Measurements from ENCODE around the gene PEX5L.

DNA sequence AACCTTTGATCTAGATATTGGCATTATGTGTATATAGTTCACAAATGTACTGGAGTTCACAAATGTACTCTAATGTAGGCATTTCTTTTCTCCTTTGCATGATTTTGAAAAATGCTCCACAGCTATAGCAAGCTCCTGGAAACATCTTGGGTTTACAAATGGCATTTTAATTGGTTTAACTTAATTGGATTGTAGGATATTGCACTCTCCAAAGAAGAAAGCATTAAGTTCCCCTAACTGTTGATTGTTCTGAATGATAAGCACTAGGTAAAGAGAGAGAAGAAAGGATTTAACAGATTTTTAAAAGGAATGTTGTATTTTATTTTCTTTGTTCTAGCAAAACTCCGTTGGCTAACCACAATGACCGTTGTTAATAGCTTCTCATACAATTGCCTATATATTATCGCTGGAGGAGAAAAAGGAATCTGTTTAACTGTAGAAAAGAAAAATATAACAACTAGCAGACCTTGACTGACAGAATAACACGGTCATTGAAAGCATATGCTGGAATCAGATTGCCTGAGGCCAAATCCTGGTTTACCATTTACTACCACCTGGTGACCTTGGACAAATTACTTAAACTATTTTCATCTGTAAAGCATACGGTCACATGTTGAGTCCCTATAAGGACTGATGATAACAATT lies 170.8 kb downstream of the PEX5L start:
- TF ChIP-seq EP300 (IDR thresholded peaks at IDR 0.05) (no peak), MYC (IDR thresholded peaks at IDR 0.05; ENCODE audit: borderline replicate concordance, low read length) (no peak), MAFK (IDR thresholded peaks at IDR 0.05; ENCODE audit: partially characterized antibody) (no peak), ZFP36 (IDR thresholded peaks at IDR 0.05; ENCODE audit: borderline replicate concordance, partially characterized antibody) (no peak), HDAC2 (IDR thresholded peaks at IDR 0.05) (no peak), RAD21 (conservative IDR thresholded peaks at IDR 0.05 in 1 of 2, IDR thresholded peaks at IDR 0.05 in 1 of 2) (no peak), RFX5 (IDR thresholded peaks at IDR 0.05) (no peak), SMC3 (IDR thresholded peaks at IDR 0.05) (no peak)
- TF ChIP-seq, protein P1, sequence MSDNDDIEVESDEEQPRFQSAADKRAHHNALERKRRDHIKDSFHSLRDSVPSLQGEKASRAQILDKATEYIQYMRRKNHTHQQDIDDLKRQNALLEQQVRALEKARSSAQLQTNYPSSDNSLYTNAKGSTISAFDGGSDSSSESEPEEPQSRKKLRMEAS (IDR thresholded peaks at IDR 0.05) = no peak
- TF ChIP-seq, protein P2, sequence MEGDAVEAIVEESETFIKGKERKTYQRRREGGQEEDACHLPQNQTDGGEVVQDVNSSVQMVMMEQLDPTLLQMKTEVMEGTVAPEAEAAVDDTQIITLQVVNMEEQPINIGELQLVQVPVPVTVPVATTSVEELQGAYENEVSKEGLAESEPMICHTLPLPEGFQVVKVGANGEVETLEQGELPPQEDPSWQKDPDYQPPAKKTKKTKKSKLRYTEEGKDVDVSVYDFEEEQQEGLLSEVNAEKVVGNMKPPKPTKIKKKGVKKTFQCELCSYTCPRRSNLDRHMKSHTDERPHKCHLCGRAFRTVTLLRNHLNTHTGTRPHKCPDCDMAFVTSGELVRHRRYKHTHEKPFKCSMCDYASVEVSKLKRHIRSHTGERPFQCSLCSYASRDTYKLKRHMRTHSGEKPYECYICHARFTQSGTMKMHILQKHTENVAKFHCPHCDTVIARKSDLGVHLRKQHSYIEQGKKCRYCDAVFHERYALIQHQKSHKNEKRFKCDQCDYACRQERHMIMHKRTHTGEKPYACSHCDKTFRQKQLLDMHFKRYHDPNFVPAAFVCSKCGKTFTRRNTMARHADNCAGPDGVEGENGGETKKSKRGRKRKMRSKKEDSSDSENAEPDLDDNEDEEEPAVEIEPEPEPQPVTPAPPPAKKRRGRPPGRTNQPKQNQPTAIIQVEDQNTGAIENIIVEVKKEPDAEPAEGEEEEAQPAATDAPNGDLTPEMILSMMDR (IDR thresholded peaks at IDR 0.05) = no peak
- TF ChIP-seq, protein P3, sequence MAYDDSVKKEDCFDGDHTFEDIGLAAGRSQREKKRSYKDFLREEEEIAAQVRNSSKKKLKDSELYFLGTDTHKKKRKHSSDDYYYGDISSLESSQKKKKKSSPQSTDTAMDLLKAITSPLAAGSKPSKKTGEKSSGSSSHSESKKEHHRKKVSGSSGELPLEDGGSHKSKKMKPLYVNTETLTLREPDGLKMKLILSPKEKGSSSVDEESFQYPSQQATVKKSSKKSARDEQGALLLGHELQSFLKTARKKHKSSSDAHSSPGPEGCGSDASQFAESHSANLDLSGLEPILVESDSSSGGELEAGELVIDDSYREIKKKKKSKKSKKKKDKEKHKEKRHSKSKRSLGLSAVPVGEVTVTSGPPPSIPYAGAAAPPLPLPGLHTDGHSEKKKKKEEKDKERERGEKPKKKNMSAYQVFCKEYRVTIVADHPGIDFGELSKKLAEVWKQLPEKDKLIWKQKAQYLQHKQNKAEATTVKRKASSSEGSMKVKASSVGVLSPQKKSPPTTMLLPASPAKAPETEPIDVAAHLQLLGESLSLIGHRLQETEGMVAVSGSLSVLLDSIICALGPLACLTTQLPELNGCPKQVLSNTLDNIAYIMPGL (CRISPR knock-in tag; IDR thresholded peaks at IDR 0.05; ENCODE audit: borderline replicate concordance) = no peak

Data from A549 (cell line).